HG03457 (cell line): ENCODE results near the gene CWF19L1.
"Not testable (repeated sequence)": the region's sequence is repeated elsewhere in the genome, so short reads cannot be mapped to it uniquely, and the experiment has no call there.

Source experiments
- ATAC-seq: cut with Tn5 transposase; IDR thresholded peaks from one replicate; pipeline ENCODE4 v1.9.1; 2021; ENCODE audit warnings: moderate number of reproducible peaks; ENCODE audit not compliant: unreplicated experiment

The CWF19L1 gene

GRCh38 chr10:100267239-100268104, at the start of gene CWF19L1:
CWF19L1 (minus strand) TSS chr10:100267638; CDS start chr10:100267593, 45 bp downstream.
- ATAC-seq = peak; percentile 49

DNA sequence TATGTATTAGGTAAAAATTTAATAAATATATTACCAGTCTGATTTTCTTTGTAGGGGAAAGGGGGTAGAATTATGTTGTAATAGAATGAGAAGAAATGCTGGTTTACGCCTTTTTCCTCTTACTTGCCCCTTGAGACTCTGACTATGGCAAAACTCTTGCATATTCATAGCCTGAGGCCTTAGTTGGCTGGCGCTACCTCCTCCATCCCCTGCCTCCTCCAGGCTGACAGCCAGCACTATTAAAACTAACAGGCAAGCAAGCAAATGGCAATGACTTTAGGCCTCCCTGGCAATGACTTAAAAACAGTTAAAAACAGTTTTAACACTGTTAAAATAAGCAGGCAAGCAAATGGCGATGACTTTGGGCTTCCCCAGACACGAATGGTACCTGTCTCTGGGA, 48.2 kb upstream of the CWF19L1 start:
- no peak for ATAC-seq

DNA sequence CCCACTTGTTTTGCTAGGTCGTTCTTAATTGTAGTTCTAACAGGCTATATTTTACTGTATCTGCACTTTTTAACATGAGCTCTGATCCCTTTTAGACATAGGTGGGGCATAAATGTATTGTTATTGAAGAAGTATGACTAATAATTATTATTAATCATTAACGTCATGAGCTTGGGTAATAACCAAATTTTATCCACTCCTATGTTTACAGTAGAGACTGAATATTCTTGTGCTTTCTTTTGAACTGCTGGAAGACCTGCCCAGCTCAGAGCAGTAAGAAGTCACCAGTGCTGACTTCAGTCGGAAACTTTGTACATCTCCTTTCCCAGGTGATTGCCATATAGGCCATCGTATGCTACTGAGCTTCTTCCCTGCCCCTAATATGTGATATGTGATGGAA, 43.9 kb upstream of the CWF19L1 start:
- no peak for ATAC-seq

DNA sequence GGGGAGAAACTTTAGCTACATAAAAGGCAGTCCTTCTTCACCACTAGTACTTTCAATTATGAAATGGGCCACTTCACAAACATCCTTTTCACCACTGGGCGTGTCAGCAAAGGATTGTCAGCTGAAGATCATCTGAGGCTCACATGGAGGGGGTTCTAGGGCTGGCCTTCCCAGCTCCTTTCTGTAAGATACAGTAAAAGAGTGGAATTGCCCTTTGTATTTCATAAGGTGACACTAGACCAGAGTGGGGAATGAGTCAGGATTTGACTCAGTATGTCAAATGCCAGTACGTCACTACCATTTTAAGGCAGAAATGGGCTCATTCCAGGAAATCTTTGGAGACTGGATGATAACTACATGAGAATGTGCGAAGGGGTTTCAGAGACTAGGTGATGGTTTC, 40.2 kb upstream of the CWF19L1 start:
- no peak for ATAC-seq

DNA sequence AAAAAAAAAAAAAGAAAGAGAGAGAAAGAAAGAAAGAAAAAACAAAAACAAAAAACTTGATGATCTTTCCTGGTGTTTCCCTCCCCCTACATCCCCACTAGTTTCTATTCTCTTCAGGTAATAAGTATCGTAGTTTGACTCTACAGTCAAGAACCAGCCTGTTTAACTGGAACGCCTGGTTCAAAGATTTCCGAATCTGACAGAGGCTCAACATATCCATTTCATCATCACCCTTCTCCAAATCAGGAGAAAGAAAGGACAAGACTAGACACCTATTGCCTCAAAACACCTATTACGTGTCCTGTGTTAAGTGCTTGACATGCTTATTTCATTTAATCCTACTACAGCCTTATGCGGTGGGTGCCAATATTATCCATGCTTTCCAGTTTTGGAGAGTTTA, 39.4 kb upstream of the CWF19L1 start:
- no peak for ATAC-seq

GRCh38 chr10:100304414-100304813, 37.0 kb upstream of the CWF19L1 start:
- no peak for ATAC-seq

DNA sequence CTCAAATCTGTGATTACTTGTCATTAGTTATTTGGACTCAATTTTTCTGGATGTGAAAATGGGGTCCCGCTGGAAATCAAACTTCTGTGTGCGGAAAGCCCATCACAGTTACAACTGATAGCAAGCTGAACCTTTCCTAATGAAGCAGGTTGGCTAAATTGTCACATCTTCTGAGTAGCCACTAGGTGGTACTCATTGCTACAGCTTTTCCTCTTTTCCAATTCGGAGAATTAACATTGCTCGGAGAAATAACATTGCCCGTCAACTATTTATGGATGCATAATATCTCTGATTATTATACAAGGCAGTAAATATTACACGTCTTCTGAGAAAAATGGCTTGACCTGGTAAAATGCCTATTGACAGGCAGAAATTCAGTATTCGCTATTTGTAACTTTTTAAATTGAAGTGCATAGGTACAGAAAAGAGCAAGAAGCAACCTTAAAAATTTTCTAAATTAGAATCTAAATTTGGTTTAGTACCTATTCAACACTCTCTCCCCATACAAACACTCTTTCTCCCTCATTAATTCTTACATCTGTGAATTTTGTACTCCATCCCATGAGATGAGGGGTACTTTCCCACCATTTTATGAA, 36.4 kb upstream of the CWF19L1 start:
- no peak for ATAC-seq

DNA sequence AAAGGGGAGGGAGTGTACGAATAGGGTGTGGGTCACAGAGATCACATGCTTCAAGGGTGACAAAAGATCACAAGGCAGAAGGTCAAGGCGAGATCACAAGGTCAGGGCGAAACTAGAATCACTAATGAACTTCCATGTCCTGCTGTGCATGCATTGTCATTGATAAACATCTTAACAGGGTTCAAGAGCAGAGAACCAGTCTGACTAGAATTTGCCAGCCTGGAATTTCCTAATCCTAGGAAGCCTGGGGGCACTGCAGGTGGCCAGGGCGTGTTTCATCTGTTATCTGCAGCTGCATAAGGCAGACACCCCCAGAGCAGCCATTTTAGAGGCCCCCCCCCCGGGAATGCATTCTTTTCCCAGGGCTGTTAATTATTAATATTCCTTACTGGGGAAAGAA, 33.7 kb upstream of the CWF19L1 start:
- not testable (repeated sequence) for ATAC-seq

DNA sequence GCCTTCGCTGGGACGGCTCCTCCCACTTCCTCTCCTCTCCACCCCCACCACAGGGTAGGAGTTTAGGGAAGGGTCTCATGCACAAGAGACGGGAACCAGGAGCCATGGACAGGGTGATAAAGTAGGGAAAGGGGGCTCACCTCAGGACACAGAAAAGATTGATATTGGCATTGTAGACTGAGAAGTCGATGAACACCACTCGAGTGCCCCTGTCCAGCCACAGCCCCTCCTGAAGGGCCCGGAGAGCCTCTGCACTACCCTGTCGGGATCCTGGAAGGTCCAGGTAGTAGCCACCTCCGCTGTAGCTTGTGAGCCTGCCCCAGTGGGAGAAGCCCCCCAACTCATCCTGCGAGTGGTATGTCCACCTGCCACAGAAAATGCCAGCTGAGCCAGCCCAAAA, 29.8 kb upstream of the CWF19L1 start:
- ATAC-seq = no peak

GRCh38 chr10:100293066-100293465, 25.6 kb upstream of the CWF19L1 start:
- ATAC-seq = no peak

DNA sequence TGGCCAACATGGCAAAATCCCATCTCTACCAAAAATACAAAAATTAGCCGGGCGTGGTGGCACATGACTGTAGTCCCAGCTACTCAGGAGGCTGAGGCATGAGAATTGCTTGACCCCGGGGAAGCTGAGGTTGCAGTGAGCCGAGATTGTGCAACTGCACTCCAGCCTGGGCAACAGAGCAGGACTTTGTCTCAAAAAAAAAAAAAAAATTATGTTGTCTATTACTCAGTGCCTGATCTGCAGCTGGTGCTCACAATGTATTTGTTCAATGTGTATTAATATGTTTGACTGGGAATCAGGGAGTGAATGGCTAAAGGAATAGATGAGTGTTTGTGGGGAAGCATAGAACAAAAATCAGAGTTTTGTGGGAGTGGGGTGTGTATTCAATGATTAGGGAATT, 24.9 kb upstream of the CWF19L1 start:
- not testable (repeated sequence) for ATAC-seq

GRCh38 chr10:100291356-100291755, 23.9 kb upstream of the CWF19L1 start:
- no peak for ATAC-seq

DNA sequence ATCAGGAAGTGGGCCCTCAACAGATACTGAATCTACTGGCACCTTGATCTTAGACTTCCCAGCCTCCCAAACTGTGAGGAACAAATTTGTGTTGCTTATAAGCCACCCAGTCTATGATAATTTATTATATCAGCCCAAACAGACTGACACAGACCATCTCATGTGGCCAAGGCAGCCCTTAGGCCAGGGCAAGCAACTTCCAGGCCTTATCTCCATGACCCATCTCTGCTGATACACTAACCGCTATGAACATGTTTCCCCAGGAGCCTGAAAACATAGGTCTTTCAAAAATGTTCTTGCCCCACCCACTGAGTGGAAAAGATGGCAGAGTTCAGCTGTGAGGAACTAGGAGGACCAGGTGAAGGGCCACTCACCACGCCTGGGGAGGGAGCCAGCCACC, 22.2 kb upstream of the CWF19L1 start:
- no peak for ATAC-seq

GRCh38 chr10:100288196-100288595, 20.8 kb upstream of the CWF19L1 start:
- ATAC-seq = no peak

- no peak for ATAC-seq
Observed at GRCh38 chr10:100287756-100288155, 20.3 kb upstream of the CWF19L1 start.

DNA sequence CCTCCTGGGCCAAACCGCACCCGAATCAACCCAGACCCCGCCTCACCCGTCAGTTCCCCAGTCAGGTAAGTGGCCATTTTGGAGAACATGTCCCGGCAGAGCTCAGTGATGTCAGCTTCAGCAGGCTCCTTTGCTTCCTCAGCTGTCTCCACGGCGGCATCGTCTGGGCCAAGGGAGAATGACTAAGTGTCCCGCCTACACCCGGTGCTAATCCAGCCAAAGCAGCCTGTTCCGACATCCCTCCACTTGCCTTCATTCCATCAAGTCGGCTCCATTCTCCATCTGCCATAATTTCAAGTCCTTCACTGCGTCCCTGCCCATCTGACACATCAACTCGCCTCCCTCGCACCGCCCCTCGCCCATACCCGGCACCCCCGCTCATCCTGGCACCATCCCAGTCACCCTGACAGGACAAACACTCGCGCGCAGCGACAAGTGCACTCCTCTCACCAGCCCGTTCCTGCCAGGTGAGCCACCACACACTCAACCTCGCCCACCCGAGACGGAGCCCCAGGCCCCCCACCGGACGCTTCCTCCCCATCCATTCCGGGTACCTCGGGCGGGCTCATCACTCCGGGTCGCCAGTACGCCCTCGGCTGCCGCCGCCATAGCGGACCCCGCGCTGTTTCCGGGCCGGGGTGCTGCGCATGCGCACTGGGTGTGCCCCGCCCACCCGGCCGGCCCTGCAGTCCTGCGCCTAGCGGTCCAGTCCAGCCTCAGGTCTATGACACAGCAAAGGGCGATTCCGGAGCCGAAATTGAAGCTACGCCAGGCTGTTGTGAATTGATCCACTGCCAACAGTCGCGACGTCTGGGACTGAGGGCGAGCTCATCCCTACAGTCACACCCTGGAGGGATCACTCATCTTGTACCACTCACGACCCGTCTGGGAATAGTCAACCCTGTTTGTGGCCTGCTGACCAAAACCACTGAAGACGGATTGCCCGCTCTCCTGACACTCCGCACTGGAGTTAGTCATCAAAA, 18.9 kb upstream of the CWF19L1 start, which contains the start of gene BLOC1S2:
TSS of gene BLOC1S2 (minus strand) at position 630 of the 983 bp plus-strand sequence. CDS start at position 609, 21 bp downstream.
- peak; percentile 83 for ATAC-seq

- ATAC-seq = not testable (repeated sequence)
Observed at GRCh38 chr10:100285326-100285725, 17.9 kb upstream of the CWF19L1 start.

- no peak for ATAC-seq
Observed at GRCh38 chr10:100282907-100283306, 15.5 kb upstream of the CWF19L1 start.

DNA sequence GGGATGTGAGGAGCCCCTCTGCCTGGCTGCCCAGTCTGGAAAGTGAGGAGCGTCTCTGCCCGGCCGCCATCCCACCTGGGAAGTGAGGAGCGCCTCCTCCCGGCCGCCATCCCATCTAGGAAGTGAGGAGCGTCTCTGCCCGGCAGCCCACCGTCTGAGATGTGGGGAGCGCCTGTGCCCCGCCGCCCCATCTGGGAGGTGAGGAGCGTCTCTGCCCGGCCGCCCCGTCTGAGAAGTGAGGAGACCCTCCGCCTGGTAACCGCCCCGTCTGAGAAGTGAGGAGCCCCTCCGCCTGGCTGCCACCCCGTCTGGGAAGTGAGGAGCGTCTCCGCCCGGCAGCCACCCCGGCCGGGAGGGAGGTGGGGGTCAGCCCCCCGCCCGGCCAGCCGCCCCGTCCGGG, 9.5 kb upstream of the CWF19L1 start:
- ATAC-seq = not testable (repeated sequence)

- ATAC-seq = no peak
Observed at GRCh38 chr10:100265821-100266485, 1.5 kb downstream of the CWF19L1 start.

DNA sequence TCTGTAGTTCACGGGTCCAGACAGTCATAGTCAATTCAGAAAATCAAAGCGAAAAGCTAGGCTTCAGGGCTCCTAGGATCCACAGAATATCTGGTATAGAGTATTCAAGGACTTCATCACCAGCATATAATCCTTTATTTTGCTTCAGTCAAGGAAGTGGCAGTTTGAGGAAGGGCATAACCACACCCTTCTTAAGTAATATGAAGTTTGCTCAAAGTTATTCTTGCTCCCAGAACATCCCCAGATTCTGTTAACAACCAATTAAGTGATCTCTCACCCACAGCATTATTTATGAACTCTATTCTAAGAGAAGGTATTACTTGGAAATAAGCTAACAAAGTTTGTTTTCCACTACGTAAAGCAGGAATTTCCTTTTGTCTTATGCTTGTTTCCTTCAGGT, 13.2 kb downstream of the CWF19L1 start:
- no peak for ATAC-seq
